Spleen (tissue), 7 donors: ENCODE data around the gene SOX15.
A peak's percentile ranks its signal among the peaks of the same experiment; 100 is the strongest.

Experiments used
- POLR2A ChIP-seq, 3 donors: fragments of 450-650 bp; IDR thresholded peaks; one replicate each; pipeline ENCODE4 v1.5.1; 2017; ENCODE audit warnings: antibody characterized with exemption in 3 of 3, mild to moderate bottlenecking in 1 of 3
- TF ChIP-seq, protein P1 (sequence below), 11 experiments: fragments of 200-600 bp in 7 of 11; fragments of 450-650 bp in 4 of 11; sonication (generic) in 4 of 11; IDR thresholded peaks in 8 of 11; conservative IDR thresholded peaks in 3 of 11; 1 replicate in 7 of 11; 2 replicates in 4 of 11; pipeline versions ENCODE4 v1.4.0 to v1.8.0; 2016 to 2021; ENCODE audit warnings: antibody characterized with exemption in 11 of 11, inconsistent platforms in 4 of 11, mild to moderate bottlenecking in 1 of 11
- donor health status: DM: no; HTN: no; CAD: no; lungs with moderate emphysema.
- donor health status: DM: no; HTN: no; CAD: no.
- donor health status: DM: no; HTN: no; CAD: no.

DNA sequence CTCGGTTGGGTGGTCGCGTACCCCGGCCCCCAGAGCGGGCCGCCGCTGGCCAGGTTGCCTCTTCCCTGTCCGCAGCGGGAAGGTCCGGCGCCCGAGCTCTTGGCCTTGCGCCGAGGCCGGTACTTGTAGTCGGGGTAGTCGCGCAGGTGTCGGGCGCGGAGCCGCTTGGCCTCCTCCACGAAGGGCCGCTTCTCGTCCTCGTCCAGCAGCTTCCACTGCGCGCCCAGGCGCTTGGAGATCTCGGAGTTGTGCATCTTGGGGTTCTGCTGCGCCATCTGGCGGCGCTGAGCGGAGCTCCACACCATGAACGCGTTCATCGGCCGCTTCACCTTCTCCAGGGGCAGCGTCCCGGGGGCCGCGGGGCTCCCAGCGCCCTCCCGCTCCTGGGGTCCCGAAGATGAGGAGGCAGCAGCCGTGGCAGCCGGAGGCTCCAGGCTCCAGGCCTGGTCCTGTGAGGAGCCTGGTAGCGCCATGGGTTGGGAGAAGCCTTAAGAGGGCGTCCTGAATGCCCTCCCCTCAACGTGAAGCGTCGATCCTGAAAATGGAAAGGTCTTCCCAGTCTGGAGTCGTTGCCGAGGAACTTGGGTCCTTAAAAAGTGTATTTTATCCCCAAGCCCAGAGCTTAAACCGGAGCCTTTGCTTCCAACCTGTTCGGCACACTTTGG lies 558 bp downstream of the SOX15 start:
- TF ChIP-seq, protein P1, sequence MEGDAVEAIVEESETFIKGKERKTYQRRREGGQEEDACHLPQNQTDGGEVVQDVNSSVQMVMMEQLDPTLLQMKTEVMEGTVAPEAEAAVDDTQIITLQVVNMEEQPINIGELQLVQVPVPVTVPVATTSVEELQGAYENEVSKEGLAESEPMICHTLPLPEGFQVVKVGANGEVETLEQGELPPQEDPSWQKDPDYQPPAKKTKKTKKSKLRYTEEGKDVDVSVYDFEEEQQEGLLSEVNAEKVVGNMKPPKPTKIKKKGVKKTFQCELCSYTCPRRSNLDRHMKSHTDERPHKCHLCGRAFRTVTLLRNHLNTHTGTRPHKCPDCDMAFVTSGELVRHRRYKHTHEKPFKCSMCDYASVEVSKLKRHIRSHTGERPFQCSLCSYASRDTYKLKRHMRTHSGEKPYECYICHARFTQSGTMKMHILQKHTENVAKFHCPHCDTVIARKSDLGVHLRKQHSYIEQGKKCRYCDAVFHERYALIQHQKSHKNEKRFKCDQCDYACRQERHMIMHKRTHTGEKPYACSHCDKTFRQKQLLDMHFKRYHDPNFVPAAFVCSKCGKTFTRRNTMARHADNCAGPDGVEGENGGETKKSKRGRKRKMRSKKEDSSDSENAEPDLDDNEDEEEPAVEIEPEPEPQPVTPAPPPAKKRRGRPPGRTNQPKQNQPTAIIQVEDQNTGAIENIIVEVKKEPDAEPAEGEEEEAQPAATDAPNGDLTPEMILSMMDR (IDR thresholded peaks at IDR 0.05 in 8 of 11, conservative IDR thresholded peaks at IDR 0.05 in 3 of 11): peak; percentile 71 to 94 (median 83)
- TF ChIP-seq POLR2A (IDR thresholded peaks at IDR 0.05): no peak
